GM19351 (cell line): ENCODE data around the gene SVBP.
"Not testable (repeated sequence)": the region's sequence is repeated elsewhere in the genome, so short reads cannot be mapped to it uniquely, and the experiment has no call there.

Experiments used
- ATAC-seq: cut with Tn5 transposase; IDR thresholded peaks from one replicate; pipeline ENCODE4 v1.9.1; 2021; ENCODE audit warnings: mild to moderate bottlenecking, moderate library complexity; ENCODE audit not compliant: unreplicated experiment

SVBP gene

GRCh38 chr1:42841440-42842147 is 24.4 kb upstream of the SVBP start:
- ATAC-seq = no peak

- no peak for ATAC-seq
Measured at GRCh38 chr1:42841010-42841409, 23.8 kb upstream of the SVBP start.

- ATAC-seq = no peak
Measured at GRCh38 chr1:42838482-42839190, 21.4 kb upstream of the SVBP start.

DNA sequence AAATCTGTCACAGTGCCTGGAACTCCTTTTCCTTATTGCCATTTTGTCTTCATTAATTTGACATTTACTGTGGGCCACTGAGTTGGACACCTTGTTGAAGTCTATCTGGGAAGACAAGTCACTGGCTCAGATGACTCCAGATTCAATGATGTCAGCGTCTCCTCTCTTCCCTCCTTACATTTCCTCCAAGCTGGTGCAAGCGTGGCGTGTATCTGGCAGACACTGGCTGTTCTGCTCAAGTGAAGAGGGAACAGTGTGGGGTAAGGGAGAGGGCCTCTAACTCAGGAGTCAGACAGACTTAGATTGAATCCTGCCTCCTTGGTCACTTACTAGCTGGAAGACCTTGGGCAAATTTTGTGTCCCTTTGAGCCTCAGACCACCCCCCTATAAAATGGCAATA is 20.5 kb upstream of the SVBP start:
- no peak for ATAC-seq

DNA sequence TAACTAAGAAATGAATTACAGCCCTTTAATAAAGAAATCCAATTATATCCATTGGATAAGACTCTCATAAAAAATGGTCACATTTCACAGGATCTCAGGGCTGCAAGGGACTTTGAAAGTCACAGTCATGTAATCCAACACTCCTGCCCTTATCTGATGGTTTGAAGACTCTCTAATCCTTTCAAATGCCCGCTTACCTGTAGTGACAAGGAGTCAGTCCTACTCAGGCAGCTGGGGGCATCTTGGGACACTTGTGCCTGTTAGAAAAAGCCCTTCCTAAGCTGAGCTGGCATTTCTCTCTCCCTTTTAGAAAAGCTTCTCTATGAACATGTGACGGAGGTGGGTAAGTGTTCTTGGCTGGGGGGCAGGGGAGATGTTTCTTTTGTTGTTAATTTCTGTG is 18.2 kb upstream of the SVBP start:
- ATAC-seq = no peak

DNA sequence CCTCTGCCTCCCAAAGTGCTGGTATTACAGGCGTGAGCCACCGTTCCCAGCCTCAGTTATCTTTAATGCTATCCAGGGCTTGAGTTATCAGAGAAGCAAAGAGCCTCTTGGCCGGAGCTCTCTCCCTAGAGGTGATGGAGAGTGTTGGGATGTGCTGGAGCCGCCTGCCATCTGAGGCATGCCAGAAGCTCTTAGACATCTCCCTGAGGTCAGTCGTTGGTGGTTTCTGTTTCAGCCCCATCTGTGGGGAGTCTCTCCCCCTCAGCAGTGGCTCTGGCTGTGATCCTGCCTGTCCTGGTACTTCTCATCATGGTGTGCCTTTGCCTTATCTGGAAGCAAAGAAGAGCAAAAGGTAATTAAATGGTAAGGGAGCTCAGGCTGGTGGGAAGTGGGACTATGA is 17.6 kb upstream of the SVBP start:
- no peak for ATAC-seq

GRCh38 chr1:42833981-42834380 is 16.8 kb upstream of the SVBP start:
- ATAC-seq = no peak

GRCh38 chr1:42832641-42833240 is 15.5 kb upstream of the SVBP start:
- ATAC-seq = no peak

DNA sequence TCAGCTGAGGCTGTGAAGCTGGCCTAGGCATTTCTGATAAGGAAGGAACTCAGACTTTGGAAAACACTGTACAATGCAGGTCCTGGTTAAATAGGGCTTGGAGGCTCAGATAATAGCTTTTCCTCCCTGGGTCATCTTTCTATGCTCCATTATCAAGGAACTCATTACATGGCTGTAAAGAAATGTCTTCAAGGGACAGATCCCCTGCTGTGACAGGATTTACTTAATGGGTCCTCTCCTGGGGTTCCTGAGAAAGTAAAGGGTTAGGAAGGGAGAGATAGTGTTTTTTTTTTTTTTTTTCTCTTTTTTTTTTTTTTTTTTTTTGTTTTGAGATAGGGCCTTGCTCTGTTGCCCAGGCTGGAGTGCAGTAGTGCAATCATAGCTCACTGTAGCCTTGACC is 14.1 kb upstream of the SVBP start:
- ATAC-seq = no peak

- no peak for ATAC-seq
Measured at GRCh38 chr1:42830631-42831030, 13.4 kb upstream of the SVBP start.

- no peak for ATAC-seq
Measured at GRCh38 chr1:42825036-42825851, 8.0 kb upstream of the SVBP start.

DNA sequence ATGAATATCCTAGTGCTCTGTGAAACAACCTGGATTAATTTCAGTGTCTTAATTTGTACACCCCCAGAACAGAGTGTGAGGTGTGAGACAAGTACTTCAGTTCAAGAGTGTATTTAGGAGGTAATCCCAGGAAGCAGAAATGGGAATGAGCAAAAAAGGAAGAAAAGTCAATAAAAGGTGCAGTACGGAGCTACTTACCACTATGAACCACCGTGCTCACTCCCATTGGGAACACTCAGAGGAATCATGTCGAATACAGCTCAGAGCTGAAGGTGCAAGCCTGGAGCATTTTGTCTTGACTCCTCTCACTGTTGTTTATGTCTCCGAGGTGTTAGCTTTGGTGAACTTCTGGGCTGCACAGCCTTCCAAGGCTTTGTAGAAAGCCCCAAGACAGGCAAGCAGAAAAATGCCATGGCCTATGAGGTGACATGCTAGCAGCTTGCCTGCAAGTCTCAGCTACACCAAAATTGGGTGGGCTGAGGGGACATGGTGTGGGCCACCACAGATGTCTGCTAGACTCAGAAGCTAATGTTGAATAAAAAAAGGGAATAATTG is 7.4 kb upstream of the SVBP start:
- no peak for ATAC-seq

DNA sequence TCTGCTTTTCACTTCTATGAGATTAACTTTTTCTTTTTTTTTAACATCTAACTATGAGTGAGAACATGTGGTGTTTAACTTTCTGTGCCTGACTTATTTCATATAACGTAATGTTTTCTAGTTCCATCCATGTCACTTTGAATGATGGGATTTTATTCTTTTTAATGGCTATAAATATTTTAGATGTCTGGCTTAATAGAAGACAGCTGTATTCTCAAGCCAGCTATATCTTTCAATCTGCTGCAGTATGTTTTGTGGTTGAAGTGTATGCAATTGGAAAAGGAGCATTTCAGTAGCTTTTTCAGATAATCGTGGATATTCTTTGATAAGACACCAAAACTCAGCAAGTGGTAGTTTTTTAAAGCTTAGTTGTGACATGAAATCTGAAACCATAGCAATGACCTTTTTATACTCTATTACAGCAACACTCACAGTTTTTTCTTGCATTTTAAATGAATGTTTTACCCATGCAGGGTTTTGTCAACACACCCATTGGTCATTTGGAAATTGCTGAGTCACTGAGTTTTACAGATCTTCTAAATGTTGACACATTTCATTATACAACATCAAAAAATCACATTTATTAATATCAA is 5.7 kb upstream of the SVBP start:
- ATAC-seq = no peak

DNA sequence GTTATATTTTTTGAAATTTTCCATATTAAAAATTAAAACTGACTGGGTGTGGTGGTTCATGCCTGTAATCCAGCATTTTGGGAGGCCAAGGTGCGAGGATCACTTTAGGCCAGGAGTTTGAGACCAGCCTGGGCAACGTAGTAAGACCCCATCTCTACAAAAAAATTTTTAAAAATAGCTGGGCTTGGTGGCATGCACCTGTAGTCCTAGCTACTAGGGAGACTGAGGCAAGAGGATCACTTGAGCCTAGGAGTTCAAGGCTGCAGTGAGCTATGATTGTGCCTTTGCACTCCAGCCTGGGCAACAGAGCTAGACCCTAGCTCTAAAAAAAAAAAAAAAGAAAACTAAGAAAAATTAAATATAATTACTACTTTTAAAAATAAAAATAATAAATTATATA is 4.5 kb upstream of the SVBP start:
- no peak for ATAC-seq

- no peak for ATAC-seq
Measured at GRCh38 chr1:42820813-42821212, 3.6 kb upstream of the SVBP start.

DNA sequence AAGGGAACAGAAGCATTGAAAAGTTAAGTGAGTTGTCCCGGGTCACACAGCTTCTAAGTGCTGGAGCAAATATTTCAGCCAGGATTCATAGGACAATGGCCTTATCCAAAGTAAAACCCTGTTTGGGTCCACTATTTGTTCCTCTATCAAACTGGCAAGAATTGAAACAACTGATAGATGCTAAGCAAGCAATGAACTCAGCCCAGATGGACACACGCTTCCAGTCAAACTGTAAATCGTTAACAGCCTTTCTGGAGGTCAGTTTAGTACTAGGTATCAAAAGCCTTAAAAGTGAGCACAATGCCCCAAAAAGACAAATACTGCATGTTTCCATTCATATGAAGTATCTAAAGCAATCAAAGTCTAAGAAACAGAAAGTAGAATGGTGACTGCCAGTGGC is 779 bp upstream of the SVBP start:
- no peak for ATAC-seq

DNA sequence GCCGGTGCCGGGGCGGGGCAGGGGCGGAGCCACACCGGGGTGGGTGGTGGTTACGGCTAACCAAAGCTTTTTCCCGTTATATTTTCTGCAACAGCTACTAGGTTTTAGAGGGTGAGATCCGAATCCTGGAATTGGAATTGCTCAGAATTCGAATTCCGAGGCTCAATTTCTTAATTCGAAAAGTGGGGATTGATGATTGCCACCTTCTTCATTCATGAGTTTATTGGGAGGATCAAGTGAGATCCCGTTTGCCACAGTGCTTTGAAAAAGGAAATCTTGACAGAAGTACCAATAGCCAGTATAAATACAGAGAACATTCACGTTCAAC is 207 bp upstream of the SVBP start:
- ATAC-seq = no peak

DNA sequence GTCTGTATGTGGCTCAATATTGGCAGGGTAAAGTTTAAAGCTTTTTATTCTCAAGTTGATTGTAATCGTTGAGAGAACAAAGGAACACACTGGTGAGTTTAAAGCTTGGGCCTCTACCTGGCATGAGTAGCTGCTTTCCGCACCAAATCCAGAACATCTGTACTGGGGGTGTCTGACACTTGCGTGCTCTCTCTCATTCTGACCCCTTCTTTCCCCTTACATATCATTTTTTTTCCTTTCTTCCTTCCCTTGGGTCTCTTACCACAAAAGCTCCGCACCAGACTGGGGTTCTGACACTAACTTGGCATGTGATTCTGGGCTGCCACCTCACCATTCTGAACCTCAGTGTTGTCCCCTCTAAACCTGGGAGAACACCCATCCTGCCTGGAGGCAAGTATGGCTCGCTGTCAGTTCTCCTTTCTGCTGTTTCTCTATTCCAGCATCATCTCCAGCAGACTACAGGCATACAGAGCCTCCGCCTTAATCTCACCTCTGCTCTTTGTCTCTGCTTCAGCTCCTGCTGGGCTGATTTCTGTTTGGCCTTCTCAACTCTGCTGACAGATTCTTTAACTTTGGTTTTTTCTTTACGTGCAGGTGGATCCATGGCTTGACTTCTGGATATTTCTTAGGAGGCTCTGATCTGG is 1.1 kb downstream of the SVBP start:
- ATAC-seq = no peak

DNA sequence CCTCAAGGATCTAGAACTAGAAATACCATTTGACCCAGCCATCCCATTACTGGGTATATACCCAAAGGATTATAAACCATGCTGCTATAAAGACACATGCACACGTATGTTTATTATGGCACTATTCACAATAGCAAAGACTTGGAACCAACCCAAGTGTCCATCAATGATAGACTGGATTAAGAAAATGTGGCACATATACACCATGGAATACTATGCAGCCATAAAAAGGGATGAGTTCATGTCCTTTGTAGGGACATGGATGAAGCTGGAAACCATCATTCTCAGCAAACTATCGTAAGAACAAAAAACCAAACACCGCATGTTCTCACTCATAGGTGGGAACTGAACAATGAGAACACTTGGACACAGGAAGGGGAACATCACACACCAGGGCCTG is 2.4 kb downstream of the SVBP start:
- ATAC-seq = not testable (repeated sequence)

GRCh38 chr1:42807056-42807668 is 10.0 kb downstream of the SVBP start:
- ATAC-seq = no peak
